ENCODE results near the gene TMPO. TPM values are rescaled to one million over a fixed set of nuclear protein-coding genes. Genes with fewer than 3 reads are reported as not detected.

The TMPO gene
- total and polyA plus RNA-seq, 2 experiments from 2014 or later: 30.0 to 67.5 TPM

- 88% methylated on average over 8 of the region's 8 CpGs for WGBS, 2 experiments (ENCODE audit: low coverage in 1 of 2, low lambda C conversion rate in 2 of 2, missing lambda C conversion rate in 2 of 2)
- Histone ChIP-seq H3K9me2 (ENCODE audit: insufficient read depth) (no peaks in the 10 kb centered on the region), H3K79me2 (ENCODE audit: insufficient read depth) (peaks cover 46% of the 10 kb centered on the region), H3K36me3 (ENCODE audit: low read depth) (no peaks in the 10 kb centered on the region), H4K20me1 (ENCODE audit: insufficient read depth) (no peaks in the 10 kb centered on the region), H3K4me1 (ENCODE audit: insufficient read depth) (peaks cover 10% of the 10 kb centered on the region; the same call in 1 of the 2 replicates), H3F3A (ENCODE audit: insufficient read depth) (peaks cover 14% of the 10 kb centered on the region), H3K27me3 (replicated peaks; ENCODE audit: insufficient read depth) (no peaks in the 10 kb centered on the region), H3K27ac (peak overlapping the region; percentile 78; the same call in 1 of the 2 replicates), H3K9me3 (ENCODE audit: low read depth) (no peaks in the 10 kb centered on the region), H3K9ac (peak overlapping the region; percentile 94), H3K4me3 (peak overlapping the region; percentile 96), H2AFZ (peak overlapping the region; percentile 97), H3K4me2 (ENCODE audit: unreplicated experiment) (peak overlapping the region; percentile 98)
- no peak for TF ChIP-seq EZH2phosphoT487 (IDR thresholded peaks at IDR 0.05; ENCODE audit: insufficient read depth, low read depth)
- no peak for TF ChIP-seq EZH2 (IDR thresholded peaks at IDR 0.05; ENCODE audit: insufficient read depth, poor library complexity, severe bottlenecking)
- in situ Hi-C loops (cut with MboI): no loop called here
- no peak for DNase-seq
Measured at GRCh38 chr12:98513379-98514322, 1.7 kb upstream of the TMPO start.

- Histone ChIP-seq H3K9me2 (ENCODE audit: insufficient read depth) (no peaks in the 10 kb centered on the region), H3K27me3 (replicated peaks; ENCODE audit: insufficient read depth) (no peaks in the 10 kb centered on the region), H4K20me1 (ENCODE audit: insufficient read depth) (no peaks in the 10 kb centered on the region), H3K4me3 (peak overlapping the region; percentile 96), H3K27ac (peak overlapping the region; percentile 78), H3K79me2 (ENCODE audit: insufficient read depth) (peaks cover 58% of the 10 kb centered on the region), H2AFZ (peak overlapping the region; percentile 97), H3K9me3 (ENCODE audit: low read depth) (no peaks in the 10 kb centered on the region), H3F3A (ENCODE audit: insufficient read depth) (peaks cover 14% of the 10 kb centered on the region), H3K4me1 (ENCODE audit: insufficient read depth) (peaks cover 10% of the 10 kb centered on the region; the same call in 1 of the 2 replicates), H3K9ac (peak overlapping the region; percentile 94), H3K36me3 (ENCODE audit: low read depth) (no peaks in the 10 kb centered on the region), H3K4me2 (ENCODE audit: unreplicated experiment) (peak overlapping the region; percentile 98)
- DNase-seq: no peak
- TF ChIP-seq EZH2 (IDR thresholded peaks at IDR 0.05; ENCODE audit: insufficient read depth, poor library complexity, severe bottlenecking) (no peak), EZH2phosphoT487 (IDR thresholded peaks at IDR 0.05; ENCODE audit: insufficient read depth, low read depth) (no peak)
- 3 to 4% methylated on average over 11 of the region's 11 CpGs for WGBS, 2 experiments (ENCODE audit: low coverage in 1 of 2, low lambda C conversion rate in 2 of 2, missing lambda C conversion rate in 2 of 2)
- in situ Hi-C loops (cut with MboI): no loop called here
Measured at GRCh38 chr12:98514982-98515286, 456 bp upstream of the TMPO start.

- no peak for TF ChIP-seq EZH2 (IDR thresholded peaks at IDR 0.05; ENCODE audit: insufficient read depth, poor library complexity, severe bottlenecking)
- no peak for TF ChIP-seq EZH2phosphoT487 (IDR thresholded peaks at IDR 0.05; ENCODE audit: insufficient read depth, low read depth)
- peak overlapping the region; percentile 97 for H2AFZ ChIP-seq
- H3K4me1 ChIP-seq (ENCODE audit: insufficient read depth): peaks cover 10% of the 10 kb centered on the region; the same call in 1 of the 2 replicates
- no peaks in the 10 kb centered on the region for H3K27me3 ChIP-seq (replicated peaks; ENCODE audit: insufficient read depth)
- no peaks in the 10 kb centered on the region for H3K9me3 ChIP-seq (ENCODE audit: low read depth)
- peak overlapping the region; percentile 98 for H3K4me2 ChIP-seq (ENCODE audit: unreplicated experiment)
- peaks cover 72% of the 10 kb centered on the region for H3K79me2 ChIP-seq (ENCODE audit: insufficient read depth)
- WGBS, 2 experiments (ENCODE audit: low coverage in 1 of 2, low lambda C conversion rate in 2 of 2, missing lambda C conversion rate in 2 of 2): 1 to 2% methylated on average over 42 to 46 of the region's 64 CpGs
- peak overlapping the region; percentile 96 for H3K4me3 ChIP-seq
- H4K20me1 ChIP-seq (ENCODE audit: insufficient read depth): no peaks in the 10 kb centered on the region
- peak overlapping the region; percentile 78 for H3K27ac ChIP-seq
- peak overlapping the region; percentile 94 for H3K9ac ChIP-seq
- peaks cover 14% of the 10 kb centered on the region for H3F3A ChIP-seq (ENCODE audit: insufficient read depth)
- in situ Hi-C loops (cut with MboI): no loop called here
- H3K9me2 ChIP-seq (ENCODE audit: insufficient read depth): no peaks in the 10 kb centered on the region
- DNase-seq: peak; percentile 94
- no peaks in the 10 kb centered on the region for H3K36me3 ChIP-seq (ENCODE audit: low read depth)
Measured at GRCh38 chr12:98516111-98516873, 902 bp downstream of the TMPO start.

GRCh38 chr12:98519257-98519907 is 4.0 kb downstream of the TMPO start:
- H3K79me2 ChIP-seq (ENCODE audit: insufficient read depth): peaks cover 86% of the 10 kb centered on the region
- no peak overlapping the region for H3K27ac ChIP-seq
- no peak for TF ChIP-seq EZH2phosphoT487 (IDR thresholded peaks at IDR 0.05; ENCODE audit: insufficient read depth, low read depth)
- TF ChIP-seq EZH2 (IDR thresholded peaks at IDR 0.05; ENCODE audit: insufficient read depth, poor library complexity, severe bottlenecking): no peak
- H2AFZ ChIP-seq: no peak overlapping the region
- H3K4me2 ChIP-seq (ENCODE audit: unreplicated experiment): no peak overlapping the region
- in situ Hi-C loops (cut with MboI): no loop called here
- H3K9me3 ChIP-seq (ENCODE audit: low read depth): no peaks in the 10 kb centered on the region
- no peak overlapping the region for H3K4me3 ChIP-seq
- no peak for DNase-seq
- no peaks in the 10 kb centered on the region for H3K9me2 ChIP-seq (ENCODE audit: insufficient read depth)
- H3K9ac ChIP-seq: no peak overlapping the region
- 0 out of 2 replicates have a peak, but pooled peaks cover 5% of the 10 kb centered on the region for H4K20me1 ChIP-seq (ENCODE audit: insufficient read depth)
- H3K36me3 ChIP-seq (ENCODE audit: low read depth): no peaks in the 10 kb centered on the region
- WGBS, 2 experiments (ENCODE audit: low coverage in 1 of 2, low lambda C conversion rate in 2 of 2, missing lambda C conversion rate in 2 of 2): 92% methylated on average over 13 of the region's 13 CpGs
- H3K27me3 ChIP-seq (replicated peaks; ENCODE audit: insufficient read depth): no peaks in the 10 kb centered on the region
- H3K4me1 ChIP-seq (ENCODE audit: insufficient read depth): peaks cover 2% of the 10 kb centered on the region; the same call in 1 of the 2 replicates
- H3F3A ChIP-seq (ENCODE audit: insufficient read depth): peaks cover 8% of the 10 kb centered on the region
